Hematopoietic multipotent progenitor cell treated with erythropoietin and hydrocortisone succinate and interleukin-3 and kit ligand, for 17 days (in vitro differentiated cells): Measurements from ENCODE around the gene TTC29.
"Not testable (repeated sequence)": the region's sequence is repeated elsewhere in the genome, so short reads cannot be mapped to it uniquely, and the experiment has no call there.

Experiments used
- DNase-seq: peaks from one replicate; pipeline ENCODE4 v3.0.0-alpha.2; 2015; ENCODE audit warnings: low spot score

Gene TTC29

GRCh38 chr4:146699910-146700309 lies 245.8 kb downstream of the TTC29 start:
- DNase-seq, result no peak

- no peak for DNase-seq
These were observed 270.7 kb downstream of the TTC29 start for GRCh38 chr4:146674829-146675570.

GRCh38 chr4:146663968-146664311 lies 281.7 kb downstream of the TTC29 start:
- not testable (repeated sequence) for DNase-seq

- no peak for DNase-seq
These were observed 284.3 kb downstream of the TTC29 start for GRCh38 chr4:146661367-146661766.
